ENCODE results near the gene LMLN.
"Not testable (repeated sequence)": the region's sequence is repeated elsewhere in the genome, so short reads cannot be mapped to it uniquely, and the experiment has no call there.

LMLN gene

DNA sequence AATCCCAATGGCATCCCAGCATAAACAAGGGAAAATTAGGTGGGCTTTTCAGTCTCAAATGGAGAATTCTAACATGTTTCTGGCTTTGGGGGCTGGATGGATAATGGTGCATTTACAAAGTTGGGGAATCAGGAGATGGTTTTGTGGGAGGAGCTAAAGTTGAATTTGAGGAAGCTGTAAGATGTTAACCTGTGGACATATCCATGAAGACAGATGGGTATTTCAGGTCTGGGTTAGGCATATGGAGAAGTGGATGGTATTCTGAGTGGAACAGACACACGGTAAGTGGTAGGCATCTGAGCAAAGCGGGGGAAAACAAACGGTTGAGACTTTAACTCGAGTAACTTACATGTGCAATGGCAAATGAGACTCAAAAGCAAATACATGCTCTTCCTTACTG, 1.7 kb upstream of the LMLN start:
- DNase-seq: no peak

DNA sequence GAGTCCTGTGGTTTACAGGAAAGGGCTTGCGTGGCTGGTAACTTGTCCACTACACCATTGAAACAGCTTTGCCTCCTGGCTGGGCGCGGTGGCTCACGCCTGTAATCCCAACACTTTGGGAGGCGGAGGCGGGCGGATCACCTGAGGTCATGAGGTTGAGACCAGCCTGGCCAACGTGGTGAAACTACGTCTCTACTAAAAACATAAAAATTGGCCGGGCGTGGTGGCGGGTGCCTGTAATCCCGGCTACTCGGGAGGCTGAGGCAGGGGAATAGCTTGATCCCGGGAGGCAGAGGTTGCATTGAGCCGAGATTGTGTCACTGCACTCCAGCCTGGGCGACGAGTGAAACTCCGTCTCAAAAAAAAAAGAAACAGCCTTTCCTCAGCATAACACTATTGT, 1.2 kb upstream of the LMLN start:
- not testable (repeated sequence) for DNase-seq

DNA sequence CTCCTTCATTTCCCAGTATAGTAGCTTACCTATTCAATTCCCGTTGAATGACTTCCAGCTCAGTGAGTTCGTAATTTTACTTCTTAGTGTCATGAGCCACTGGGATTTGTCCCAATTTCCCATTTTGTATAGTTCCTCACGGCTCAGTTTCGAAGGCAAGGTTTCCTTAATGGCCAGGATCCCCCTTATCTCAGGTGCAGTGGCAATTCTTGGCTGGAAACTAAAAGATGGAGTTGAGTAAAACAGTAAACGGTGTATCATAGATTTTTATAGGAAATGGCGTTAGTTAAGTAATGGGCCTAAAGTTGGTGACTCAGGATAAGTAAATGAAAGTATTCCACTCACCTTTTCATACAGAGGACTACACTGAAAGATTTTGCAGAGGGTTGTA, 522 bp upstream of the LMLN start:
- DNase-seq: no peak

DNA sequence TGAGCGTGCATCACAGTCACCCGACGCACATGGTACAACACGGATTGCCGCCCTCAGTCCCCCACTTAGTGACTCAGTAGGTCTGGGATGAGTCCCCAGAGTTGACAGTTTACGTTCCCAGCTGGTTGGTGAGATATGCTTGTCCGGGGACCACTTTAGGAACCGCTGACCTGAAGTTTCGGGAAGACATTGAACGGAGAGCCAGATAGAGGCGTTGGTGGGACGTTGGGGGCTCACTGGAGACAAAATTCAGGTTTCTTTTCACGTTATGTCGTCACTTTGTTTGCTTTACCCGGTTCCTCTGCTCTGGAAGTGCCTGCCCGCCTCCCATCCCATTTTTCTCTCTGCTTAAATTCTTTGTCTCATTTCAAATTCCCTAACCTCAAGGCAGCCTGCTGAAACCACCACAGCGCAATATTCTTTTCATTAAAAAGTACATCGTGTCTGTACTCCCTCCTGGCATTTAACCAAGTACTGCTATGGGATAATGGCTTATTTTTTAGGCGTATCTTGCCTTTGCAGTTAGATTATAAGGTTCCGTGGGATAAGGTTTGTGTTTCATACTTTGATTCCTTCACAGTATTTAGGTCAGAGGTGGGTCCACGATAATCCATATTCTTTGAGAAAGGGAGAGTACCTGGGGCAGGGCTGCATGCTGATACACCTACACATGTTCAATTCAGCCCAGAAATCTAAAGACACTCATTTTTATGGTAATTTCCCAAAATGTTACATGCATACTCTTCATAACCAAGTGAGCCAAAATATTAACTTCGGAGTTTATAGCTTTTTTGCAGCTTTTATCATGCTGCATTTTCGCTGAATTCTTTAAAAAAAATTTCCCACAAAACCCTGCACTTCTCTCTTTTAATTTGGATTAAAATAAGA, 921 bp downstream of the LMLN start:
- no peak for DNase-seq

DNA sequence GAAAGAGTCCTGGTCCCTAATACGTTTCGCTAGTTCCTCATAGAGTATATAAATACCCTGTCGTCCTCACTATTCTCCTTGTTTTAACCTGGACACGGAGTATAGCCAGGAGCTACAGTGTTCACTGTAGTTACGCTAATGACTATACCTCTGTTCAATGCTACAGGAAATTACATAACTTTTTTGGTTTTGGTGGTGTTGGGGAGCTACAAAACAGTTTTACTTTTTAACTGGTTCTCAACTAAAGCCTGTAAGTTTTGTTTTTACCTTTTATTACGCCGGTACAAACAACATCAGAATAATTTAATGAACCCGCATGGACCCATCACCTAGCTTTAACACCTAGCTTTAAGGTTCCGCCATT, 1.5 kb downstream of the LMLN start:
- DNase-seq: no peak

DNA sequence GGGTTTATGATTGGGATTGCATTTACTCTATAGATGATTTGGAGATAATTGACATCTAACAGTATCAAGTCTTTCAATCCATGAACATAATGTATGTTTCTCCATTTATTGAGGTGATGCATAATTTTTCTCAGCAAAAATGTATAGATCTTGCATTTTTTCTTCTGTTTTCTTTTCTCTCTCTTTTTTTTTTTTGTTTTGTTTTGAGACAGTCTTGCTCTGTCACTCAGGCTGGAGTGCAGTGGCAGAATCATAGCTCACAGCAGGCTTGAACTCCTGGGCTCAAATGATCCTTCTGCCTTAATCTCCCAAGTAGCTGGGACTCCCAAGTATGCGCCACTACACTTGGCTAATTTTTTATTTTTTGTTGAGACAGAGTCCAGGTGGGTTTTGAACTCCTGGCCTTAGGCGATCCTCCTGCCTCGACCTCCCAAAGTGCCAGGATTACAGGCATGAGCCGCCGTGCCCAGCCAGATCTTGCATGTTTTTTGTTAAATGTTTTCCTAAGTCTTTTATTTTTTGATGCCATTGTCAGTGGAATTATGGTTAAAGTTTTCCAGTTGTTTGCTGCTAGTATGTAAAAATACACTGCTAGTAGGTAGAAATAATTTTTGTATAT, 3.1 kb downstream of the LMLN start:
- DNase-seq: no peak

DNA sequence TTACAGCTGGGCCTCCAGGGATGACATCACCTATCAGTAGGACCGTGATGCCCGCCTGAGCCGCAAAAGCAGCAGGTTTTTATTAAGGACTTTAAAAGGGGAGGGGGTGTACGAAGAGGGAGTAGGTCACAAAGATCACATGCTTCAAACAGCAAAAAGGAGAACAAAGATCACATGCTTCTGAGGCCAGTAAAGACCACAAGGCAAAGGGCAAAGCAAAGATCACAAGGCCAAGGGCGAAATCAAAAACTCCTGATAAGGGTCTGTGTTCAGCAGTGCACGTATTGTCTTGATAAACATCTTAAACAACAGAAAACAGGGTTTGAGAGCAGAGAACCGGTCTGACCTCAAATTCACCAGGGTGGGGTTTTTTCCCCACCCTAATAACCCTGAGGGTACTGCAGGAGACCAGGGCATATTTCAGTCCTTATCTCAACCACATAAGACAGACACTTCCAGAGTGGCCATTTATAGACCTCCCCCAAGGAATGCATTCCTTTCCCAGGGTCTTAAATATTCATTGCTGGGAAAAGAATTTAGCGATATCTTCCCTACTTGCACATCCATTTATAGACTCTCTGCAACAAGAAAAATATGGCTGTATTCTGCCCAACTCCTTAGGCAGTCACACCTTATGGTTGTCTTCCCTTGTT, 7.4 kb downstream of the LMLN start:
- DNase-seq: not testable (repeated sequence)

DNA sequence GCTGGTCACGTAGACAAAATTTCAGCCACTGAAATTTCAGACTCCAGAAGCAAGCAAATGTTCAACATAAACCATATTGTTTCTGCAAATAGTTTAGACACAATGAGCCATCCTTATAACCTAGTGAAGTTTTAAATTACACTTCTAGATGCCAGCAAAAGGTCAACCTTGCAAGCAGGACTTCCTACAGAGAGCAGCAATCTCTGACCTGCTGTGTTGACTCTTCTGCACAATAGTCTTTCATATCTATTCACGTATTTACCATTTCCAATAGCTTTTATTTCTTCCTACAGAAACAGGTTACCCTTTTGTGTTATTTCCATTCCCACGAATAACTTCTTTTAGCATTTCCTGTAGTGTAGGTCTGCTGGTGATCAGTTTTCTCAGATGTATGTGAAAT, 10.6 kb downstream of the LMLN start:
- DNase-seq: no peak

DNA sequence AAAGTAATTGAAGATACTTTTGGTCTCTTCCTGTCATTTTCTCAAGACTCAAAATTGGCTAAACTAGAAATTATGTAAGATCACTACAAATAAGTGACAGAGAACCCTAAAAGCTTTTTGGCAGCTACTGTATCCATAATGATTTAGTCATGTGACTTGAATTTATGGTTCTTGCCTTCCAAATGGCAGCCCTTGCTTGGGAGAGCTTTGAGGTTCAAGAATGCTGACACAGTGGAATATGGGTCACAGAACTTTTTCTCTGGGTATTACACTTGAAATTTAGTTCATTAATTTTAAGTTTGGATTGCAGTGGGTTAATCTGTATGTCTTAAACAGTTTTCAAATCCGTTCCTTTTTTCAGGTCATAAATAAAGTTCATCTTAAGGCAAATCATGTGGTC, 14.0 kb downstream of the LMLN start:
- no peak for DNase-seq

DNA sequence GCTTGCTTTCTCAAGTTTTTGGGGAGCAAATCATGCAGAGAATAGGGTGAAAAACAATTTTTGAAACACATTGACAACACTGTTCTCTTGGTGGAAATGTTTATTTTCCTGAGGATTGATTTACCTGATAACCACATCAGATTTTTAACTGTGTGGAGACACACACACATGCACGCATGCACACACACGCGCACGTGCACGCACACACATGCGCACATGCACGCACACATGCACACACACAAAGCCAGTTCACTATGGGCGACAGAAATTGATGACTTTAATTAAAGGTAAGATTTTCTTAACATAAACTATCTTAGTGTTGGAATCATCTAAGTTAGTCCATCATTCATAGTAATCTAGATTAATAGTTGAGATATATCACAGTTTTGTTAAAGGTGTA, 15.3 kb downstream of the LMLN start:
- DNase-seq: no peak

DNA sequence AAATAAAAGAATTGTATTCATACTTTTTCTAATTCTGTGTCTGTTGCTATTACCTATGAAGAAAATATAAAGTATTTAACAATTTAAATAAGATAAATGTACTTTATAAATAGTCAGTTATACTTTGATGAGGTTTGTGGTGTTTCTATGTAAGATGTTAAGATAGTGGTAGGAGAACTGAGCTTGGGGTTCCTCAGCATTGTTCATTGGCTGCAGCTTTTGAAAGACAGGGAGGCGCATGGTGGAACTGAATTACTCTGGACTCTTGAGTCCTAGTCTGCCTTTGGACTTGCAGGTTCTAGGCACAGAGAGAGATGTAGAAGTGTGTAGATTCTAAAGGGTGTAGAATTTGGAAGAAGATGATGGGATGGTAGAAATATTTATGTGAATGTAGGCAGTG, 23.1 kb downstream of the LMLN start:
- no peak for DNase-seq

DNA sequence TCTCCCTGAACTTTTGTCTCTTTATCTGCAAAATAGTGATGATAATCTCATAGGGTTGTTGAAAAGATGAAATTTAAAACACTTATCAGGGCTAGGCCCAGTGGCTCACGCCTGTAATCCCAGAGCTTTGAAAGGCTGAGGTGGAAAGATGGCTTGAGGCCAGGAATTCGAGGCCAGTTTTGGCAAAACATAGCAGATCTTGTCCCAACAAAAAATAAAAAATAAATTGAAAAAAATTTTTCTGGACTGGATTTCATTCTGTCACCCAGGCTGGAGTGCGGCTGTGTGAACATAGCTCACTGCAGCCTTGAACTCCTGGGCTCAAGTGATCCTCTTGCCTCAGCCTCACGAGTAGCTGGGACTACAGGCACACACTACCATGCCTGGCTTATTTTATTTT, 29.6 kb downstream of the LMLN start:
- no peak for DNase-seq

DNA sequence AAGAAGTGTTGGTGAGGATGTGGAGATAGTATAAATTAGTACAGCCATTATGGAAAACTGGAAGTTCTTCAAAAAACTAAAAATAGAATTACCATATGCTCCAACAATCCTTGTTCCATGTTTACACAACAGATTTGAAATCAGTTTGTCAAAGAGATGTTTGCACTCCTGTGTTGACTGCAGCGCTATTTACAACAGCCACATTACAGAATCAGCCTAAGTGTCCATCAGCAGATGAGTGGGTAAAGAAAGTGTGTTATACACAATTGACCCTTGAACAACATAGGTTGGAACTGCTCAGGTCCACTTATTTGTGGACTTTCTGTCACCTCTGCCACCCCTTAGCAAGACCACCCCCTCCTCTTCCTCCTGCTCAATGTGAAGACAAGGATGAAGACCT, 34.7 kb downstream of the LMLN start:
- no peak for DNase-seq

DNA sequence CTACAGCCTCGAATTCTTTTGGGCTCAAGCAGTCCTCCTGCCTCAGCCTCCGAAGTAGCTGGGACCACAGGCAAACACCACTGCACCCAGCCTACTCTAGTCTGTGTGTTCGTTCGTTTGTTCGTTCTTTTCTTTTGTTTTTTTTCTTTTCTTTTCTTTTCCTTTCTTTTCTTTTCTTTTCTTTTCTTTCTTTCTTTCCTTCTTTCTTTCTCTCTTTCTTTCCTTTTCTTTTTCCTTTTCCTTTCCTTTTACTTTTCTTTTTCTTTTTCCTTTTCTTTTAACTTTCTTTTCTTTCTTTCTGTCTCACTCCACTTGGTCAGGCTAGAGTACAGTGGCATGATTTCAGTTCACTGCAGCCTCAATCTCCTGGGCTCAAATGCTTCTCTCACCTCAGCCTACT, 36.8 kb downstream of the LMLN start:
- no peak for DNase-seq

DNA sequence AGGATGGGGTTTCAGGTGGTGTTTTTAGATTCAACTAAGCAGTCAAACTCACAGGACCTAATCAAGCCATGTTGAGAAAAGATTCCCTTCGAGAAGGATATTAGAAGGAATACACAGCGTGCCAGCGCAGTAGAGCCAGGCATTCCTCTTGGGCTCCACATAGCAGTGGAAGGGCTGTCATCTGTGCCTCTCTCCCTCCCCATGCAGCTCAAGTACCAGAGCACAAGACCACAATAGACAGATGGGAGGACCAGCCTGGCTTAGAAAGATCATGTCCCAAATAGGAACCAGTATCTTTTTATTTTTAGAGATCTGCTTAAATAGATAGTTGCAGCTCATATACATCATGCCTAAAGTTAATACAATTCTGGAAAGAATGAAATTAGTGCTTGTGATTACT, 37.9 kb downstream of the LMLN start:
- DNase-seq: no peak

DNA sequence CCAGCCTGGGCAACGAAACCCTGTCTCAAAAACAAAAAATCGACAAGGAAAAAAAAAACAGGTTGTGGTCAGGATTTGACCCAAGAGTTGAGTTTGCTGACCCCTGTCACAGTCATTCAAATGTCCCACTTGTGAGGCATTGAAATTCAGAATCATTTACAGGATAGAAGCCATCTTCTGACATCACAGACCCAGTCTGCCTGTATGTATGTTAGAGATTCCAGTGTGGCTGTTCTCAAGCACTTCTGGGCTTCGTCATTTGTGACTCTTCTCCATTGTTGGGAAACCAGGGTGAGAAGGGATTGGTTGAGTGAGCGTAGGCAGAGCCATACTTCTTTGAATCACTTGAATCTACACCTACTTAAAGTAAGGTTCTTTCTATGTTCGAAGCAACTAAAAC, 57.1 kb downstream of the LMLN start:
- DNase-seq: no peak

DNA sequence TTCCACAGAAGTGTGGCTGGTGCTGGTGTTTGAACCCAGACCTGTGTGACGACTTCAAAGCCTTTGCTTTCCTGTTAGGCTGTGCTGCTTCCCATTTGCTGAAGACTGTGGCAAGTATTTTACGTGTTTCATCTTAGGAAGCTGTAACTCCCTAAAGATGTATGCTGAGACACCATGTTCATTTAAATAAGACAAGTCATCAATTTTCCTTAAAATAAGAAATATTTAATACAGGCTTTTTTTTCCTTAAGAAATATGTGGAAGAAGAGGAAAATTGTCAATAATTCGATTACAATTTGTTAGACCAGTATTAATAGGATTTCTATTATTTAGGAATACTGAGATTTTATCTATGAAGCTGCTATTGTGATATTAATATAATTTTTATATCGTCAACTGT, 58.4 kb downstream of the LMLN start:
- DNase-seq: no peak

DNA sequence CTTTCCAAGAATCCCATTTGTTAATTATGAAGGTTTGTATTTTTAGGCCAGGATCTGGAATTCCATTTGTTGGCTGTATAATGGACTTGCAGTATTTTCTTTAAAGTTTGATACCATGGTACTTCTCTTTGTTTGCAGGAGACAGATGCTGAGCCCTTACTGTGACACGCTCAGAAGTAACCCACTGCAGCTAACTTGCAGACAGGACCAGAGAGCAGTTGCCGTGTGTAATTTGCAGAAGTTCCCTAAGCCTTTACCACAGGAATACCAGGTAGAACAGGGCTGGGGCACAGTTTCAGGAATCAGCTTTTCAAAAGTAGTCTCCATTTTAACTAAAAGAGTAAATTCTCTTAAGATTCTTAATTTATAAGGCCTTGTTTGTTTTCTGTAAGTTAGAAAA, 59.1 kb downstream of the LMLN start:
- no peak for DNase-seq

DNA sequence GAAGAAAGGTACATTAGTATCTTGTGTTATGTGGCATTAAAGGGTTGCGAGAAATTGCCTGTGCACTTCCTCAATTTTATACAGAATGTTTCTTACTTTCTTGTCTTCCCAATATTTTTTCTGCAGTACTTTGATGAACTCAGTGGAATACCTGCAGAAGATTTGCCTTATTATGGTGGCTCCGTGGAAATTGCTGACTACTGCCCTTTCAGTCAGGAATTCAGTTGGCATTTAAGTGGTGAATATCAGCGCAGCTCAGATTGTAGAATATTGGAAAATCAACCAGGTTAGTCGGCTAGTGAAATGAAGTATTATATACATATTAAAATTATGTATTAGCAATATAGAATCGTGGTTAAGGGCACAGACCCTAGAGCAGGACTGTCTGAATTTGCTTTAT, 61.3 kb downstream of the LMLN start:
- DNase-seq: no peak

DNA sequence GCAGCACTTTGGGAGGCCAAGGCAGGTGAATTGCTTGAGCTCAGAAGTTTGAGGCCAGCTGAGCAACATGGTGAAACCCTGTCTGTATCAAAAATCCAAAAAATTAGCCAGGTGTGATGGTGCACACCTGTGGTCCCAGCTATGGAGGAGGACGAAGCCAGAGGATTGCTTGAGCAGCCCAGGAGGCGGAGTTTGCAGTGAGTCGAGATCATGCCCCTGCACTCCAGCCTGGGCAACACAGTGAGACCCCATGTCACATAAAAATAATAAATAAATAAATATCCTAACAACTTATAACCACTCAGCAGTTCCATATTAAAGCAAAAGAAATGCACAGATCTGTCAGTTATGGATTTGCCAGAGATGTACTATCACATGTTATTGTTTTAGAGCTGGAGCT, 62.6 kb downstream of the LMLN start:
- DNase-seq: no peak

DNA sequence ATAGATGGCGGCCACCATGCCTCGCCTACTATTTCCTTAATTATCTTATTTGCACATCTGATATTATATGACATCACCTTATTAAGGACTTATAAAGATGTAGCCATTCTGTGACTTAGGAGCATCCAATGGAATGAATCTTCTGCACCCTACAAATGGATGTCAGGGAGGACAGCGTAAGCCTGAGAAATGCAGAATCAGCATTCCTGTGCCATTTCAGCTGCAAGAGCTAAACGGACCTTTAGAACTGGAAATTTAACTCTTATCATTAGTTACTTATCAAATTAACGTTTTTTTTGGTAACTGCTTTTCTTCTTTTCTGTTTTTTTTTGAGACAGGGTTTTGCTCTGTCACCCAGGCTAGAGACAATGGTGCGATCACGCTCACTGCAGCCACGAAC, 65.6 kb downstream of the LMLN start:
- no peak for DNase-seq

DNA sequence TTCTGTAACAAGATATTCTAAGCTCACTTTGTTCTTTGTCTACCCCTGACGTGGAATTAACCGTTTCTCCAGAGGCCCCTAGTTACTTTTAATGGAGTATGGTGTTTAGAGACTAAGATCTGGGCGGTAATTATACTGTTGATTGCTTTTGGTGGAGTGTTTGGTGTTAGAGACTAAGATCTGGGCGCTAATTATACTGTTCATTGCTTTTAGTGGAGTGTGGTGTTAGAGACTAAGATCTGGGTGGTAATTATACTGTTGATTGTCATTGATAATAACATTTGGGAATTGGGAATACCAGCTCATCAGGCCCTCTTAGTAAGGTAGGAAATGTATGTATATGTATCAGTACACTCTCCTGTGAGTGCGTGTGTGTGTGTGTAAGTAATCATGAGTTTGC, 66.6 kb downstream of the LMLN start:
- DNase-seq: no peak

DNA sequence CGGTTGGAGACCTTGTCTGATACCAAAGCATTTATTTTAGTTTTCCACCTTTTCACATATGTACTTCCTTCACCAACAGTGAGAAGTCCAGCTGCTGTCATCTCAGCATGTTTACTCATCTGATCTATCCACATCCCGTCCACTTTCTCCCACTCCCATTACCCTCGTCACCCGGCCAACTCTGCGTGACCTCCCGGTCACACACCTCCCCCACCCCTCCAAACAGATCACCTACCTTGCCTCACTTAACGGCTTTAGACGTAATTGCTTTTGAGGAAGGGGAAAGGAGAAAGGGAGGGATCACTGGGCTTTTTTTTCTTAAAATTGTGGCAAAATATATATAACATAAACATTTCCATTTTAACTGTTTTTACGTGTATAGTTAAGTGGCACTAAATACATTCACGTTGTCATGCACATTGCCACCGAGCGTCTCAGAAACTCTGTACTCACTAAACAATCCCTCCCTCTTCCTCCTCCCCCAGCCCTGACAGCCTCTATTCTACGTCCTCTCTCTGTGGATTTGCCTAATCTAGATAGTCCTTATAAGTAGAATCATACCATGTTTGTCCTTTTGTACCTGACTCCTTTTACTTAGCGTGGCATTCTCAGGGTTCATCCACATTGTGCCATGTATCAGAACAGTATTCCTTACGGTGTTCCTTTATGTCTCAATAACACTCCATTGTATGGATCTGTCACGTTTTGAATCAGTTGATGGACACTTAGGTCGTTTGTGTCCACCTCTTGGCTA, 67.2 kb downstream of the LMLN start:
- no peak for DNase-seq

Data from DMS79 treated with DMSO at 0.1 percent for 48 hours (cell line).